ENCODE results near the gene SCN9A. TPM values are rescaled to one million over a fixed set of nuclear protein-coding genes. Genes with fewer than 3 reads are reported as not detected.

Gene SCN9A
- total and polyA plus RNA-seq, 2 of the 8 experiments (the other 6 are each of a cell fraction or from before 2014, with no cell fraction given) = 1.6 to 6.2 TPM

GRCh38 chr2:166269322-166269721 is 106.4 kb downstream of the SCN9A start:
- no peak for FAIRE-seq
- no peak overlapping the region for H3K4me2 ChIP-seq (ENCODE audit: insufficient read depth in 1 of 2, low read depth in 2 of 2, low read length in 2 of 2)
- POLR2A ChIA-PET (ENCODE audit: partially characterized antibody) = no interaction called here
- TF ChIP-seq KDM5A (IDR thresholded peaks at IDR 0.05; ENCODE audit: low read length) (no peak), YY1 (IDR thresholded peaks at IDR 0.05; ENCODE audit: low read depth, low read length) (no peak), E2F6 (IDR thresholded peaks at IDR 0.05) (no peak), ATF3 (IDR thresholded peaks at IDR 0.05; ENCODE audit: insufficient read depth, low read depth, low read length) (no peak), RXRA (IDR thresholded peaks at IDR 0.05; ENCODE audit: insufficient read depth, low read depth, low read length) (no peak)

More at GRCh38 chr2:166269322-166269721, 106.4 kb downstream of the SCN9A start:
- Histone ChIP-seq H4K8ac (ENCODE audit: extremely low read depth, insufficient read depth, low read length) (no peak overlapping the region), H3K23me2 (ENCODE audit: low read depth, low read length) (no peaks in the 10 kb centered on the region; the same call in 1 of the 2 replicates), H2AFZ (ENCODE audit: low read length) (no peak overlapping the region), H3K4me3 (ENCODE audit: extremely low read depth in 1 of 4, insufficient read depth in 2 of 4, low read depth in 3 of 4, low read length in 4 of 4) (no peak overlapping the region), H2BK15ac (ENCODE audit: low read length) (no peak overlapping the region), H4K20me1 (replicated peaks in 1 of 2; ENCODE audit: control insufficient read depth in 1 of 2, insufficient read depth in 2 of 2, low read length in 2 of 2) (no peaks in the 10 kb centered on the region), H3K9me3 (ENCODE audit: insufficient read depth in 2 of 2, low read depth in 1 of 2, low read length in 1 of 2) (no peaks in the 10 kb centered on the region), H2AK5ac (ENCODE audit: low read depth, low read length) (no peak overlapping the region), H2BK5ac (ENCODE audit: low read depth, low read length) (no peak overlapping the region), H3K23ac (ENCODE audit: insufficient read length) (no peak overlapping the region), H3K4ac (replicated peaks; ENCODE audit: insufficient read length, low read depth, low read length) (no peak overlapping the region), H2BK12ac (ENCODE audit: low read depth, low read length) (no peak overlapping the region), H4K5ac (ENCODE audit: insufficient read length, low read depth, low read length) (no peak overlapping the region), H2BK120ac (replicated peaks; ENCODE audit: low read depth, low read length) (no peak overlapping the region), H3K27ac (ENCODE audit: low read depth, low read length) (no peak overlapping the region), H2BK20ac (ENCODE audit: low read length) (no peak overlapping the region), H3K14ac (ENCODE audit: insufficient read length) (no peak overlapping the region), H3K56ac (replicated peaks; ENCODE audit: insufficient read length, low read depth, low read length) (no peak overlapping the region), H3K18ac (ENCODE audit: extremely low read depth, low read length) (no peak overlapping the region), H3K4me1 (replicated peaks in 1 of 4; ENCODE audit: control insufficient read depth in 3 of 4, insufficient read depth in 4 of 4, low read length in 3 of 4) (no peaks in the 10 kb centered on the region), H3K79me2 (ENCODE audit: control insufficient read depth in 1 of 2, insufficient read depth in 2 of 2, low read length in 2 of 2) (no peaks in the 10 kb centered on the region), H3K9ac (replicated peaks in 1 of 4; ENCODE audit: extremely low read depth in 1 of 4, low read depth in 3 of 4, low read length in 3 of 4) (no peak overlapping the region), H3K79me1 (ENCODE audit: low read depth, low read length) (no peaks in the 10 kb centered on the region), H3K36me3 (ENCODE audit: control insufficient read depth in 2 of 4, insufficient read depth in 4 of 4, low read length in 3 of 4) (no peaks in the 10 kb centered on the region), H3K27me3 (replicated peaks in 1 of 4; ENCODE audit: control insufficient read depth in 3 of 4, extremely low read depth in 1 of 4, insufficient read depth in 3 of 4, low read length in 3 of 4) (no peaks in the 10 kb centered on the region), H4K91ac (replicated peaks; ENCODE audit: insufficient read length, low read length) (no peak overlapping the region)
- DNase-seq (ENCODE audit: low read depth in 1 of 2, low spot score in 2 of 2) = no peak
- CTCF ChIA-PET (ENCODE audit: partially characterized antibody) = interaction anchor here (0.9 kb wide), 1 partner anchor 8 kb away, joined by 5 read pairs; no protein-coding TSS in a partner anchor

All from H1 (cell line).